Esophagus squamous epithelium (tissue), 5 donors: ENCODE measurements around the gene ZMPSTE24. TPM values are rescaled to one million over a fixed set of nuclear protein-coding genes. Genes with fewer than 3 reads are reported as not detected.
A peak's percentile ranks its signal among the peaks of the same experiment; 100 is the strongest.

Experiments used
- DNase-seq: peaks from one replicate; lab custom pipeline; 2025; lab: John Stamatoyannopoulos, UW
- H3K27ac ChIP-seq, 4 donors: fragments of 200-600 bp; sonication (generic); one replicate each; pipeline ENCODE4 v1.5.1; 2016 to 2019; ENCODE audit warnings: mild to moderate bottlenecking in 1 of 4
- H3K27me3 ChIP-seq, 4 donors: fragments of 200-600 bp; sonication (generic); 1 replicate in 3 of 4; 2 replicates in 1 of 4; pipeline versions ENCODE4 v1.5.1 to v1.6.0; 2017 to 2021; ENCODE audit warnings: antibody characterized with exemption in 1 of 4
- H3K36me3 ChIP-seq, 3 donors: fragments of 200-600 bp; sonication (generic); one replicate each; pipeline ENCODE4 v1.5.1; 2016 to 2019
- H3K4me1 ChIP-seq, 3 donors: fragments of 200-600 bp; sonication (generic); one replicate each; pipeline ENCODE4 v1.5.1; 2017 to 2019
- H3K4me3 ChIP-seq, 4 donors: fragments of 200-600 bp; sonication (generic); 1 replicate in 3 of 4; 2 replicates in 1 of 4; pipeline ENCODE4 v1.5.1; 2016 to 2019; ENCODE audit warnings: mild to moderate bottlenecking in 2 of 4, moderate library complexity in 1 of 4
- H3K9me3 ChIP-seq, 3 donors: fragments of 200-600 bp; sonication (generic); one replicate each; pipeline ENCODE4 v1.5.1; 2016 to 2019
- CTCF ChIP-seq, 6 experiments: fragments of 450-650 bp in 4 of 6; fragments of 200-600 bp in 2 of 6; sonication (generic) in 2 of 6; IDR thresholded peaks; one replicate each; pipeline ENCODE4 v1.5.1; 2016 to 2019; ENCODE audit warnings: antibody characterized with exemption in 6 of 6, mild to moderate bottlenecking in 4 of 6, moderate library complexity in 4 of 6
- POLR2A ChIP-seq, 4 donors: fragments of 450-650 bp; IDR thresholded peaks; one replicate each; pipeline ENCODE4 v1.6.1; 2017; ENCODE audit warnings: antibody characterized with exemption in 4 of 4, mild to moderate bottlenecking in 4 of 4, moderate library complexity in 3 of 4
- WGBS, 2 donors: methylation state at CpG; one replicate each; pipeline ENCODE4 v1.1.5; 2018; 5-methylcytosine and 5-hydroxymethylcytosine counted together
- intact Hi-C: fragments of 100-400 bp; cut with DNase I; formaldehyde crosslinking; loops from one replicate; pipeline ENCODE4 v1.15.0; 2022
- total RNA-seq, 4 donors: library from RNA; depleted of rRNA; stranded (reverse); fragments of >200 nt; gene quantifications; one replicate each; pipeline ENCODE4 v1.1.0, GENCODE V29; 2016
- donor health status: DM: yes; HTN: yes; CAD: no.

Gene ZMPSTE24
- total RNA-seq, 4 donors from 2014 or later, result 26.2 to 47.1 (median 39.0) TPM

DNA sequence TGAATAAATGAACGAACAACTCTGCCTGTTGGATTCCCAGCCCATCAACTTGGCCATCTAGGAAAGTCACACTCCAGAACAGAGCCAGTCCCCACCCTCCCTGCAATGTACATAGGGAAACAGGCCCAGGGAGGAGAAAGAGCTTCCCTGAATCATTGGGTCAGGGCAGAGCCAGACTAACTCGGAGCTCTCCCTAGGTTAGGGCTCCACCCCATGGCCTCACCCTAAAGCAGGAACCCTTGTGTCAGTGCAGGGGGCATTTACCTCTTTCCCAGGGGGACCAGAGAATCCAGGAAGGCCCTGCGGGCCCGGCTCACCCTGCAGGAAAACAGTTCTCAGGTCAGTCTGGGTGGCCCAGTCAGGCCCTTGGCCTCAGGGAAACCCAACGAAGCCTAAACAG lies 47.4 kb downstream of the ZMPSTE24 start:
- no peak for DNase-seq
- 55 to 82% methylated on average over 2 to 5 of the region's 5 CpGs for WGBS, 2 donors

DNA sequence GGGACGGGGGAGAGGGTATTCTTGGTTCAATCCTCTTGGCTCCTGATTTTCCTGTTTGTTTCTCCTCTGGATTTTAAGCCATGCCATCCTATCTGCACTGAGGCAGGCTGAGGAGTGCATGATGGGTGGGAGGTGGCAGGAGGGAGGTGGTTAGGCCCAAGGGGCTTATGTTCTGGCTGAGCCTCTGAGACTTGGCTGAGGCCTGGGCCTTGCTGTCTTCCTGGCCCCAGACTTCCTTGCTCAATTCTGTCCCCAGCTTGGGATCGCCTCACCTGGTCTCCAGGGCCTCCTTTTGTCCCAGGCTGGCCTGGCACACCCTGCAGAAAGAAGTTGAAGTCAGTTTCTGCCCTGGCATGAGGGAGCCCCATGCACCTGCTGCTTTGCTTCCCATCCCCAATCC lies 47.8 kb downstream of the ZMPSTE24 start:
- no peak for DNase-seq
- intact Hi-C loops, result no loop called here
- no peak for TF ChIP-seq POLR2A (IDR thresholded peaks at IDR 0.05)
- peaks cover 0 to 9% (median 9%) of the 10 kb centered on the region in 3 donors for H3K4me1 ChIP-seq
- H3K27ac ChIP-seq, result no peak overlapping the region
- H3K27me3 ChIP-seq, result peaks cover 0 to 26% (median 0%) of the 10 kb centered on the region in 4 donors
- 78% methylated on average over 1 of the region's 2 CpGs; no CpG with 5 or more reads in 1 of the 2 donors for WGBS, 2 donors
- no peaks in the 10 kb centered on the region for H3K9me3 ChIP-seq
- no peaks in the 10 kb centered on the region for H3K36me3 ChIP-seq
- no peak overlapping the region for H3K4me3 ChIP-seq

More for the DNA sequence above, 47.4 kb downstream of the ZMPSTE24 start:
- Histone ChIP-seq H3K4me1 (peaks cover 0 to 9% (median 9%) of the 10 kb centered on the region in 3 donors), H3K4me3 (no peak overlapping the region), H3K27ac (no peak overlapping the region), H3K9me3 (no peaks in the 10 kb centered on the region), H3K36me3 (no peaks in the 10 kb centered on the region), H3K27me3 (peaks cover 0 to 26% (median 0%) of the 10 kb centered on the region in 4 donors)
- peak in 2 of 6 experiments; percentile 13 to 39 for TF ChIP-seq CTCF (IDR thresholded peaks at IDR 0.05)
- TF ChIP-seq POLR2A (IDR thresholded peaks at IDR 0.05), result no peak
- intact Hi-C loops, result no loop called here

- Histone ChIP-seq H3K36me3 (no peaks in the 10 kb centered on the region), H3K27ac (no peak overlapping the region), H3K4me3 (no peak overlapping the region), H3K9me3 (no peaks in the 10 kb centered on the region), H3K4me1 (peaks cover 0 to 9% (median 9%) of the 10 kb centered on the region in 3 donors), H3K27me3 (peaks cover 0 to 26% (median 0%) of the 10 kb centered on the region in 4 donors)
- DNase-seq, result no peak
- intact Hi-C loops, result no loop called here
- TF ChIP-seq POLR2A (IDR thresholded peaks at IDR 0.05) (no peak), CTCF (IDR thresholded peaks at IDR 0.05) (no peak)
- 87 to 89% methylated on average over 1 to 3 of the region's 4 CpGs for WGBS, 2 donors
These were observed 48.3 kb downstream of the ZMPSTE24 start for GRCh38 chr1:40306296-40306695.

- WGBS, 2 donors, result 90 to 100% methylated on average over 3 to 5 of the region's 6 CpGs
- no peak overlapping the region for H3K4me3 ChIP-seq
- no peak overlapping the region for H3K27ac ChIP-seq
- intact Hi-C loops, result no loop called here
- peaks cover 0 to 9% (median 9%) of the 10 kb centered on the region in 3 donors for H3K4me1 ChIP-seq
- H3K36me3 ChIP-seq, result no peaks in the 10 kb centered on the region
- no peak for DNase-seq
- TF ChIP-seq POLR2A (IDR thresholded peaks at IDR 0.05) (no peak), CTCF (IDR thresholded peaks at IDR 0.05) (no peak)
- no peaks in the 10 kb centered on the region for H3K9me3 ChIP-seq
- peaks cover 0 to 25% (median 0%) of the 10 kb centered on the region in 4 donors for H3K27me3 ChIP-seq
These were observed 49.1 kb downstream of the ZMPSTE24 start for GRCh38 chr1:40307186-40307585.

DNA sequence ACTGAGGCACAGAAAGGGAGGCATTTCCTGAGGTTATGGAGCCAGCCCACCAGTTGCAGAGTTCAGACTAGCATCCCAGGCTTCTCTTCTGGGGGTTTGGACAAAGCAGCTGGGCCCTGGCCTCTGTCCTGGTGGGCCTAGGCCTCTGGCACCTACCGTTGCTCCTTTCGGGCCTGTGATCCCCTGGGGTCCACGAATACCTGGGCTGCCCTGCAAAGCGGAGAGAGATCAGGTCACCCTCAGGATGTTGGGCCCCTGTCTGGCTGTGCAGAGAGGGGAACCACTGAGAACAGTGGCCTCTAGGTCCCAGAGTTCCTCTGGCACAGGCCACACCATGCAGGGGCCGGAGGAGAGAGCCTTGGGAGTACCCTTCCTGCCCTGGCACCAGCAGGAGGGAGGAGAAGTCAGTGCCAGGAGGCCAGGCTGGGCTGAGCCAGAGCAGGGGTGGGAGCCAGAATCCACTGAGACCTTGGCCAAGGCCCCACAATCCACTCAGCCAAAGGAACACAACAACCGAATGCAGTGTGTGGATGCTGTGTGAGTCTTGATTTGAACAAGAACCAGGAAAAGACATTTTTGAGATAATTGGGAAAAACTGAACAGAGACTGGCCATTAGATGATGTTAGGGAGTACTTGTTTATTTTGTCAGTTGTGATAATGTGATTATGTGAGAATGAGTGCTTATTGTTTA lies 50.1 kb downstream of the ZMPSTE24 start:
- TF ChIP-seq CTCF (IDR thresholded peaks at IDR 0.05), result no peak
- TF ChIP-seq POLR2A (IDR thresholded peaks at IDR 0.05), result no peak
- H3K27me3 ChIP-seq, result peaks cover 0 to 15% (median 0%) of the 10 kb centered on the region in 4 donors
- 40 to 67% methylated on average over 1 to 6 of the region's 6 CpGs for WGBS, 2 donors
- H3K9me3 ChIP-seq, result no peaks in the 10 kb centered on the region
- H3K4me1 ChIP-seq, result peaks cover 0 to 9% (median 7%) of the 10 kb centered on the region in 3 donors
- no peak for DNase-seq
- no peak overlapping the region for H3K4me3 ChIP-seq
- H3K36me3 ChIP-seq, result no peaks in the 10 kb centered on the region
- no peak overlapping the region for H3K27ac ChIP-seq
- intact Hi-C loops, result no loop called here
